H1 (cell line): ENCODE results near the gene PLA2G15. TPM values are rescaled to one million over a fixed set of nuclear protein-coding genes. Genes with fewer than 3 reads are reported as not detected.

Experiments used
- ATF2 ChIP-seq: IDR thresholded peaks from 2 replicates; pipeline ENCODE4 v1.6.1; 2012; ENCODE audit warnings: low read length, inconsistent platforms
- BCL11A ChIP-seq, 2 experiments: IDR thresholded peaks; one replicate each; pipeline ENCODE4 v1.6.1; 2011; ENCODE audit warnings: low read depth in 2 of 2, low read length in 2 of 2, mild to moderate bottlenecking in 2 of 2
- CHD7 ChIP-seq: fragments of 300-600 bp; sonication (generic); IDR thresholded peaks from 2 replicates; pipeline ENCODE4 v1.7.1; 2012; ENCODE audit warnings: low read length, moderate library complexity, mild to moderate bottlenecking, inconsistent platforms; ENCODE audit not compliant: insufficient replicate concordance
- PHF8 ChIP-seq: fragments of 200-600 bp; sonication (generic); conservative IDR thresholded peaks from 2 replicates; pipeline ENCODE4 v1.7.1; 2012; ENCODE audit warnings: low read depth, mild to moderate bottlenecking, inconsistent platforms, low read length, moderate library complexity
- POLR2A ChIP-seq, 2 experiments: IDR thresholded peaks; 1 replicate in 1 of 2; 2 replicates in 1 of 2; pipeline ENCODE4 v1.6.1; 2011; ENCODE audit warnings: low read depth in 2 of 2, low read length in 2 of 2, mild to moderate bottlenecking in 2 of 2; ENCODE audit errors: control extremely low read depth in 1 of 2
- POLR2AphosphoS5 ChIP-seq: IDR thresholded peaks from 2 replicates; pipeline ENCODE4 v1.6.1; 2011; ENCODE audit warnings: low read depth, low read length
- SAP30 ChIP-seq: fragments of 300-600 bp; sonication (generic); IDR thresholded peaks from 2 replicates; pipeline ENCODE4 v1.7.1; 2012; ENCODE audit warnings: low read length, moderate library complexity, mild to moderate bottlenecking, inconsistent platforms; ENCODE audit not compliant: insufficient read depth, insufficient replicate concordance
- SUZ12 ChIP-seq: fragments of 200-600 bp; sonication (generic); IDR thresholded peaks from 2 replicates; pipeline ENCODE4 v1.6.1; 2012; ENCODE audit warnings: mild to moderate bottlenecking, inconsistent platforms, low read length, moderate library complexity, mixed read lengths
- polyA plus RNA-seq, 7 experiments: library from polyadenylated mRNA; depleted of rRNA in 3 of 7; stranded (reverse) in 5 of 7; unstranded in 2 of 7; fragments of >200 nt in 5 of 7; fragments of 200-250 nt in 2 of 7; gene quantifications; 1 replicate in 5 of 7; 2 replicates in 1 of 7; 4 replicates in 1 of 7; pipeline versions ENCODE4 v1.2.1 to v1.2.3, GENCODE V29; 2011 to 2013; ENCODE audit warnings: missing spikeins in 2 of 7, mixed read lengths in 2 of 7
- total RNA-seq: library from RNA; stranded (reverse); fragmentation: NEBNext Ultra II Directional; extraction: Animal tissue kit (Norgen Biotek cat#: 25700); gene quantifications from 2 replicates; pipeline ENCODE4 v1.2.1, GENCODE V29; 2021

PLA2G15 gene
- total and polyA plus RNA-seq, 2 of the 8 experiments (the other 6 are each of a cell fraction or from before 2014, with no cell fraction given), result 11.2 to 12.0 TPM

- TF ChIP-seq CHD7, result no peak
- no peak for TF ChIP-seq SUZ12
- peak; percentile 27 to 67; a peak in 2 of 3 replicates for TF ChIP-seq POLR2A (IDR thresholded peaks at IDR 0.05; ENCODE audit: control extremely low read depth in 1 of 2, low read depth in 2 of 2, low read length in 2 of 2)
- 0 out of 2 replicates have a peak, but pooled peaks have one; percentile 31 for TF ChIP-seq PHF8
- no peak for TF ChIP-seq SAP30
- no peak for TF ChIP-seq ATF2
- TF ChIP-seq POLR2AphosphoS5, result no peak; the same call in 1 of the 2 replicates
- no peak for TF ChIP-seq BCL11A (IDR thresholded peaks at IDR 0.05; ENCODE audit: low read depth in 2 of 2, low read length in 2 of 2)
These were observed 8.9 kb upstream of the PLA2G15 start (continued) for GRCh38 chr16:68236137-68236825.
